Superior temporal gyrus (tissue), 1 donor: ENCODE results near the gene MTERF1.

Experiments used
- DNase-seq: peaks from one replicate; pipeline ENCODE4 v3.0.0-alpha.2; 2016; ENCODE audit errors: extremely low spot score

MTERF1 gene

DNA sequence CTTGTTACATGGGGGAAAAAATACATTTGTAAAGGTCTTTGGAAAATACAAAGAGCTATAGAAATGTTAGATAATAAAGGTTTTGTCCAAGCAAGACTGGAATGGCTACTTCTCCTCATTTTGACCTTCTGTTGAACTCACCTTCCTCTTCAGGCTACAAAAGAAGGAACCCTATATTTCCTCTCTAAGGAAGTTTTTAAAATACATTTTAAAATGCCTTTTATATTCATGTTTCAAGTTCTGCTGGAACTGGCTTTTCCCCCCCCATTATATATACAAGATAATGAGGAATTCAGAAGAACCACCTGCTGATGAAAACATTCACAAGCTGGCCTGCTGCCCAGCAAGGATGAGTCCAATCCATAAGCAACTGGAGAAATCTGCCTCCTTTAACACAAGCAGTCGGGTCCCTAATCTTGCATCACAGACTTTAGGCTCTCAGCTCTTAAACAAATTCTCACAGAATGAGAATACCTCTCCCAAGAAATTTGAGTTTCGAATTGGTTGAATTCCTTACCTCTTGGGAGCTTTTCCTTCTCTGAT, 44.6 kb downstream of the MTERF1 start:
- DNase-seq = no peak

DNA sequence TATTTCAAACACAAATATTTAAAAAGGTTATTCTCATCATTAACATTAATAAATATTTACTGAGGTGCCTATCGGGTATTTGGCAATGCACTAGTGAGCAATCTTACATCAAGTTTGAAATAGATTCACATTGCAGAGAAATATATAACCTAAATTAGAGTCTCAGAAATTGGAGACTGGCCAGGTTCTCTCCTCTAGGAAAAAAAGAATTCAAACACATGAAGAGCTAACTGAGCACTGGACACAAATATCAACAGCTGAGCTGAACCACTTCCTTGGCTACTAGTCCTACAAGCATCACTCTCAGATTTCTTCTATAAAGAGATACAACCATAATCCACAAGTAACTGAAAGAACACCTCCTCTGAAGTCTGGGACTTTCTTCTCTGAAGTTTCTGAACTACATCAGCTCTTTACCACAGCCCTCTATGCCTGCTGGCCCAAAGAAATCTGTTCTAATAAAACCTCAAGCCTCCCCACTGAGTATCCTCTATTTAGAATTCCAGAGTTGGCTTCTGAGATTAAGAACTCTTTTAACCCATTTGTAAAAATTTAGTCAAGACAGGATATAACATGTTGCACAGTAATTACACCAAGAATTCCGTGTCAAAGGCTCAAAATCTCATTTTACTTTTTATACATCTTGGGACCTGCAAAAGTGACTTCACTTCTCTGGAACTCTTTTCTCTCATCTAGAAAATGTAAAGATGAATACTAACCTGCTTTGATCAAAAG, 45.2 kb downstream of the MTERF1 start:
- DNase-seq = no peak

DNA sequence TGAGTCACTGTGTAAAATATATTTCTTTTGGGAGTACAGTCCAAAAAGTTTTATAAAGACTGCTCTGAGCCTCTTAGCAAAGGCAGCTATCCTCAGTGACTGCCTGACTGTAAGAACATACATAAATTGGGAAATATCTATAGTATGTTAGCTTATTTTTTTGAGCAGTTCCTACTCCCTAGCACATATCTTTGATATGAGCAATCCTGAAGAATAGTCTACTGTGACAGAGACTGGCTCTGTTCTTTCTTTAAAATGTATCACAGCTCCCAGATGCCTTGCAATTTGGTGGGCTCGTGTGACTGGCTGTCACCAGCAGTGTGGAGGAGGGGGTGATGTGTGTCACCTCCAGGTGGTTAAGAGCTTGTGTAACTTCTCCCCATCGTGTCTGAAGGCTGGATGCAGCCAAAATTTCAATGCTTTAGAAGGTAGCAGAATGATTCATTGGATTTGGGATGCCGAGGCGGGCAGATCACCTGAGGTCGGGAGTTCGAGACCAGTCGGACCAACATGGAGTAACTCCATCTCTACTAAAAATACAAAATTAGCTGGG, 47.9 kb downstream of the MTERF1 start:
- DNase-seq = no peak

DNA sequence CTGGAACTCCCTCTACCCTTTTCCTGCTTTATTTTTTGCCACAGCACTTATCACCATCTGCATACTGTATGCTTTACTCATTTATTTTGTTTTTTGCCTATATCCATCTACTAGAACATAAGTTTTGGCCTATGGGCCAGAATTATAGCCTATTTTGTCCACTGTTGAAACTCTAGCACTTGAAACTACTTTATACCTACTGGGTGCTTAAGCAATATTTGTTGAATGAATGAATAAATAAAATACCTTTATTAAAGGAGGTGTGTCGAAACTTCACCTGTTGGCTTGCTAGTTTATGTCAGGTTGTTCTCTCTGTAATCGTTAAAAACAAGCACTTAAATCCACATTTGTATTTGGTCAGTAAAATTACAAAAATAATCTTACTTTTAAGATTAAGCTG, 53.3 kb downstream of the MTERF1 start:
- no peak for DNase-seq

DNA sequence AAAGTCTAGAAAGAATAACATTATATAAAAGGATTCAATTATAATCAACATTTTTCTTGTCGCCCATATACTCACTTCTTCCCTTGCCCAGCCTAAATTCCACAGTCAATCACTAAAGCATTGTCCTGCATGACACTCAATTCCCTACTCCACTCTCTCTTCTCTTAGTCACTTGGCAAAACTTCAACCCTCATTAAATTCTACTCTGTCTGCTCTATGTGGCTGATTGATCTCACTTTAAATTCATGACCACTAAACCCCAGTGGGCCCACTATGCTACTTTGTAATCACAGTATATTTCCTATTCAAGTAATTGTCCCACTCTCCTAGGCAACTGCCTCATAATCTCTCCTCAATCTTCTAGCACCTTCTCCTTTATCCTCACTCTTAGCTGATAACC, 54.1 kb downstream of the MTERF1 start:
- DNase-seq = no peak

DNA sequence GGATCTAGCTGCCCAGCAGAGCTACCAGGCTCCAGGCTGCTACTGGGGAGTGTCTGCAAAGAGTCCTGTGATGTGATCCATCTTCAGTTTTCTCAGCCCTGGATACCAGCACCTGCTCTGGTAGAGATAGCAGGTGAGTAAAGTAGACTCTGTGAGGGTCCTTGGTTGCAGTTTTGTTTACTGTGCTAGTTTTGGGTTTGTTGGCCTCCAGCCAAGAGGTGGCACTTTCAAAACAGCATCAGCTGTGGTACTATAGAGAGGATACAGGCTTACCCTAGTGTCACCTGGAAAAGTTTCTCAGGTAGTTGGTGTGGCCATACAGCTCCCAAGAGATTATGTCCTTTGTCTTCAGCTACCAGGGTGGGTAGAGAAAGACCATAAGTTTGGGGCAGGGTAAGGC, 56.3 kb downstream of the MTERF1 start:
- DNase-seq = no peak
